ENCODE measurements around the gene MIA. TPM values are rescaled to one million over a fixed set of nuclear protein-coding genes. Genes with fewer than 3 reads are reported as not detected.
A peak's percentile ranks its signal among the peaks of the same experiment; 100 is the strongest.

Gene MIA
- total and polyA plus RNA-seq, 9 of the 15 experiments (the other 6 are each of a cell fraction or from before 2014, with no cell fraction given): 0.21 TPM; not detected in 8

DNA sequence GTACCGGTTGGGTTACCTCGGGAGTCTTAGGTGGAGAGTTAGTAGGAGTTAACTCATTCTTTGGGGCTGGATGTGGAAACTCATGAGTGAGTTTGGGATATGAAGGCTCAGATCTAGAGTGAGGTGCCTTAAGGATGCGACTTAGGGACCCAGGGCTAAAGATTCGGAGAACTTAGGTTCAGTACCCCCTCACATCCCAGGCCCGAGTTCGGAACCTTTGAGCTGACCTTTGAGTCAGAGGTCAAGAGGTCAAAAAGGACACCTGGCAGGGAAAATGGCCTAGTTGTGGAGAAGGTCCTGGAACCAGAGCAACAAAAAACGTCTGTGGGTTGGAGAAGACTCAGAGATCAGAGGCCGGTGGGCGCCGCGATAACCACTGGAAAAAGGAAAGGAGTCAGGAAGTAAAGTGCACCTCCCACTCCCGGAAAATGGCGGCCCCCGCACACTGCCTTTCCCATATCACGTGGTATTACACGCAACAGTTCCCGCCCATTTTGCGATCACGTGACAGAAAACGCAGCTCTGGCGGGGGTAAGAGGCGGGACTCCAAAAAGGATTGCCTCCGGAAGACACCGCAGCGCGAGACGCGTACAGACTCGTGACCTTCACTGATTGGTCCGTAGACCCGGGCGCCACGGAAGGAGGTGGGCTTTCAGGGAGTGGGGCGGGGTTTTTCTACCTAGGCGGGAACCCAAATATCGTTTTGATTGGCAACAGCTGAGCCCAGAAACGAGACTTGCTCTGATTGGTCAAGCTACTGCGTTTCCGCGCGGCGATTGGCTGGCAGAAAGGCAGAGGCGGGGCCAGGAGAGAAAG lies 25.1 kb upstream of the MIA start, which contains the start of gene ACTMAP (continued):
- TF ChIP-seq MYC (IDR thresholded peaks at IDR 0.05; ENCODE audit: low read depth, low read length): peak; percentile 96
- TF ChIP-seq MYC (CRISPR knock-in tag; IDR thresholded peaks at IDR 0.05; ENCODE audit: borderline replicate concordance, low read depth): peak; percentile 88
- TF ChIP-seq NR2C1 (IDR thresholded peaks at IDR 0.05): peak; percentile 96
- peak; percentile 97 for TF ChIP-seq NR2C1 (tag; IDR thresholded peaks at IDR 0.05)
- TF ChIP-seq, protein P1, sequence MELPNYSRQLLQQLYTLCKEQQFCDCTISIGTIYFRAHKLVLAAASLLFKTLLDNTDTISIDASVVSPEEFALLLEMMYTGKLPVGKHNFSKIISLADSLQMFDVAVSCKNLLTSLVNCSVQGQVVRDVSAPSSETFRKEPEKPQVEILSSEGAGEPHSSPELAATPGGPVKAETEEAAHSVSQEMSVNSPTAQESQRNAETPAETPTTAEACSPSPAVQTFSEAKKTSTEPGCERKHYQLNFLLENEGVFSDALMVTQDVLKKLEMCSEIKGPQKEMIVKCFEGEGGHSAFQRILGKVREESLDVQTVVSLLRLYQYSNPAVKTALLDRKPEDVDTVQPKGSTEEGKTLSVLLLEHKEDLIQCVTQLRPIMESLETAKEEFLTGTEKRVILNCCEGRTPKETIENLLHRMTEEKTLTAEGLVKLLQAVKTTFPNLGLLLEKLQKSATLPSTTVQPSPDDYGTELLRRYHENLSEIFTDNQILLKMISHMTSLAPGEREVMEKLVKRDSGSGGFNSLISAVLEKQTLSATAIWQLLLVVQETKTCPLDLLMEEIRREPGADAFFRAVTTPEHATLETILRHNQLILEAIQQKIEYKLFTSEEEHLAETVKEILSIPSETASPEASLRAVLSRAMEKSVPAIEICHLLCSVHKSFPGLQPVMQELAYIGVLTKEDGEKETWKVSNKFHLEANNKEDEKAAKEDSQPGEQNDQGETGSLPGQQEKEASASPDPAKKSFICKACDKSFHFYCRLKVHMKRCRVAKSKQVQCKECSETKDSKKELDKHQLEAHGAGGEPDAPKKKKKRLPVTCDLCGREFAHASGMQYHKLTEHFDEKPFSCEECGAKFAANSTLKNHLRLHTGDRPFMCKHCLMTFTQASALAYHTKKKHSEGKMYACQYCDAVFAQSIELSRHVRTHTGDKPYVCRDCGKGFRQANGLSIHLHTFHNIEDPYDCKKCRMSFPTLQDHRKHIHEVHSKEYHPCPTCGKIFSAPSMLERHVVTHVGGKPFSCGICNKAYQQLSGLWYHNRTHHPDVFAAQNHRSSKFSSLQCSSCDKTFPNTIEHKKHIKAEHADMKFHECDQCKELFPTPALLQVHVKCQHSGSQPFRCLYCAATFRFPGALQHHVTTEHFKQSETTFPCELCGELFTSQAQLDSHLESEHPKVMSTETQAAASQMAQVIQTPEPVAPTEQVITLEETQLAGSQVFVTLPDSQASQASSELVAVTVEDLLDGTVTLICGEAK (IDR thresholded peaks at IDR 0.05): peak; percentile 72
- TF ChIP-seq, protein P1 (CRISPR knock-in tag; IDR thresholded peaks at IDR 0.05): no peak
- TF ChIP-seq, protein P2, sequence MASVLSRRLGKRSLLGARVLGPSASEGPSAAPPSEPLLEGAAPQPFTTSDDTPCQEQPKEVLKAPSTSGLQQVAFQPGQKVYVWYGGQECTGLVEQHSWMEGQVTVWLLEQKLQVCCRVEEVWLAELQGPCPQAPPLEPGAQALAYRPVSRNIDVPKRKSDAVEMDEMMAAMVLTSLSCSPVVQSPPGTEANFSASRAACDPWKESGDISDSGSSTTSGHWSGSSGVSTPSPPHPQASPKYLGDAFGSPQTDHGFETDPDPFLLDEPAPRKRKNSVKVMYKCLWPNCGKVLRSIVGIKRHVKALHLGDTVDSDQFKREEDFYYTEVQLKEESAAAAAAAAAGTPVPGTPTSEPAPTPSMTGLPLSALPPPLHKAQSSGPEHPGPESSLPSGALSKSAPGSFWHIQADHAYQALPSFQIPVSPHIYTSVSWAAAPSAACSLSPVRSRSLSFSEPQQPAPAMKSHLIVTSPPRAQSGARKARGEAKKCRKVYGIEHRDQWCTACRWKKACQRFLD (CRISPR knock-in tag; IDR thresholded peaks at IDR 0.05): peak; percentile 78
- peak; percentile 89 to 98 (median 96) for TF ChIP-seq YY1 (IDR thresholded peaks at IDR 0.05; ENCODE audit: borderline replicate concordance in 1 of 3, control insufficient read depth in 1 of 3, extremely low read depth in 1 of 3, insufficient read depth in 3 of 3, insufficient read length in 1 of 3, insufficient replicate concordance in 2 of 3, low read depth in 1 of 3, low read length in 2 of 3)
- peak in 1 of 2 experiments; percentile 85; a peak in 2 of 4 replicates for TF ChIP-seq ETV6 (IDR thresholded peaks at IDR 0.05; ENCODE audit: borderline replicate concordance in 1 of 2, low read depth in 2 of 2, low read length in 1 of 2)
- TF ChIP-seq ETV6 (CRISPR knock-in tag; IDR thresholded peaks at IDR 0.05; ENCODE audit: borderline replicate concordance): no peak
- TF ChIP-seq ZNF75A (CRISPR knock-in tag; IDR thresholded peaks at IDR 0.05): no peak
- peak; percentile 54 to 97 for TF ChIP-seq FOXK2 (conservative IDR thresholded peaks at IDR 0.05 in 1 of 2, IDR thresholded peaks at IDR 0.05 in 1 of 2; ENCODE audit: low read depth in 2 of 2)
- no peak; the same call in 1 of the 2 replicates for TF ChIP-seq GABPB1 (CRISPR knock-in tag; IDR thresholded peaks at IDR 0.05)
- TF ChIP-seq BRD4 (IDR thresholded peaks at IDR 0.05): peak; percentile 94
- peak; percentile 85 for TF ChIP-seq ELF1 (tag; IDR thresholded peaks at IDR 0.05)

Data from K562 (cell line).